ENCODE data around the gene ARID3B.

DNA sequence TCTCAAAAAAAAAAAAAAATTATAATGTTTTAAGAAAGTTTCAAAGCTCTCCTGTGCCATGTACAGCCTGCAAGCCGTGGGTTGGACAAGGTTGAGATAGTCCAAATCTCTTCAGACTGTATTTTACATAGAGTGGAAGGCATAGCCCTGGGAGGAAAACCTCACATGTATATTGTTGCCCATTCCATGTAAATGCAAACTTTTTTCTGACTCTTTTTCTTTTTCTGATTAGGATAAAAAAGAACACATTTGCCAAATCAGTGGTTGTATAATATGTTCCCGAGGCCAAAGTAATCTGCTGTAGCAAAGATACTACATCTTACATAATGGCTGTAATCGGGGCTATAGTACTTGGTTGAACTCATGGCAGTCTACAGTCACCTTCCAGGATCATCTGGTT lies 44.4 kb upstream of the ARID3B start:
- no peak for TF ChIP-seq POLR2A (IDR thresholded peaks at IDR 0.05)
- TF ChIP-seq CTCF (IDR thresholded peaks at IDR 0.05), result no peak
